Activated CD8-positive, alpha-beta memory T cell treated with anti-CD3 and anti-CD28 coated beads for 48 hours (primary cell): ENCODE measurements around the gene FSD2.
"Not testable (repeated sequence)": the region's sequence is repeated elsewhere in the genome, so short reads cannot be mapped to it uniquely, and the experiment has no call there.

Source experiments
- DNase-seq, 3 experiments: peaks; one replicate each; pipeline ENCODE4 v3.0.0-alpha.2; 2020; ENCODE audit warnings: low read depth in 2 of 3, low spot score in 2 of 3

FSD2 gene

GRCh38 chr15:82748315-82748714, 57.6 kb downstream of the FSD2 start:
- DNase-seq = no peak

- no peak for DNase-seq
Measured at GRCh38 chr15:82743810-82744209, 62.1 kb downstream of the FSD2 start.

GRCh38 chr15:82742134-82742533, 63.7 kb downstream of the FSD2 start:
- DNase-seq = no peak

- DNase-seq = no peak
Measured at GRCh38 chr15:82739086-82739485, 66.8 kb downstream of the FSD2 start.

GRCh38 chr15:82737975-82738374, 67.9 kb downstream of the FSD2 start:
- no peak for DNase-seq

- no peak for DNase-seq
Measured at GRCh38 chr15:82731527-82731926, 74.3 kb downstream of the FSD2 start.

- no peak for DNase-seq
Measured at GRCh38 chr15:82730022-82730530, 75.8 kb downstream of the FSD2 start.

- no peak for DNase-seq
Measured at GRCh38 chr15:82726816-82727215, 79.1 kb downstream of the FSD2 start.

GRCh38 chr15:82715003-82715402, 90.9 kb downstream of the FSD2 start:
- DNase-seq = no peak

- no peak for DNase-seq
Measured at GRCh38 chr15:82714016-82714415, 91.9 kb downstream of the FSD2 start.

- DNase-seq = no peak
Measured at GRCh38 chr15:82712036-82712435, 93.8 kb downstream of the FSD2 start.

- no peak for DNase-seq
Measured at GRCh38 chr15:82710926-82711490, 94.9 kb downstream of the FSD2 start.

- no peak for DNase-seq
Measured at GRCh38 chr15:82710208-82710555, 95.7 kb downstream of the FSD2 start.

GRCh38 chr15:82709421-82710207, 96.3 kb downstream of the FSD2 start, which contains the start of gene AP3B2:
Gene AP3B2 (minus strand): TSS chr15:82709875. CDS start chr15:82709706, 169 bp downstream.
- peak; percentile 25 to 48 (median 34) for DNase-seq

GRCh38 chr15:82709081-82709420, 96.8 kb downstream of the FSD2 start:
- no peak for DNase-seq

- not testable (repeated sequence) for DNase-seq
Measured at GRCh38 chr15:82705856-82706255, 100.0 kb downstream of the FSD2 start.
